GM12878 (cell line): ENCODE results near the gene PUM2. TPM values are rescaled to one million over a fixed set of nuclear protein-coding genes. Genes with fewer than 3 reads are reported as not detected.
A peak's percentile ranks its signal among the peaks of the same experiment; 100 is the strongest.

ENCODE experiments used
- ATAC-seq: fragments of 200-7000 bp; cut with Tn5 transposase; 3 replicates; pipeline ENCODE4 v1.9.1; 2020; ENCODE audit warnings: mild to moderate bottlenecking, moderate library complexity
- BruUV-seq: library from RNA; stranded (reverse); fragments of 400-500 nt; replicated peaks from 2 replicates; lab custom pipeline; 2021; lab: Mats Ljungman, UMichigan
- CTCF ChIA-PET: fragments of 300-600 bp; sonication (Branson Sonifier 250); formaldehyde crosslinking; extraction: SDS; loops from one replicate; lab custom pipeline; 2021; ENCODE audit warnings: inconsistent platforms; lab: Yijun Ruan, JAX
- POLR2A ChIA-PET: fragments of 350-600 bp; formaldehyde crosslinking; extraction: SDS; loops from one replicate; lab custom pipeline; 2021; ENCODE audit warnings: inconsistent platforms; lab: Charles Lee
- RAD21 ChIA-PET: fragments of 300-600 bp; sonication (Branson Sonifier 250); formaldehyde crosslinking; loops from one replicate; lab custom pipeline; 2023; ENCODE audit warnings: antibody characterized with exemption; ENCODE audit not compliant: unreplicated experiment; lab: Charles Lee
- SMC1A ChIA-PET: fragments of 300-600 bp; sonication (Branson Sonifier 250); formaldehyde crosslinking; loops from one replicate; lab custom pipeline; 2023; ENCODE audit not compliant: unreplicated experiment, uncharacterized antibody; lab: Charles Lee
- DNase-seq: peaks from one replicate; pipeline ENCODE4 v3.0.0-alpha.2; 2011; ENCODE audit warnings: low read depth, low spot score
- FAIRE-seq: peaks from 3 replicates; lab custom pipeline; 2011; peaks lifted over from hg19 to GRCh38; lab: Jason Lieb, UNC
- H2AFZ ChIP-seq: 2 replicates; pipeline ENCODE4 v1.6.0; 2011; ENCODE audit warnings: low read depth, low read length, control low read depth; ENCODE audit not compliant: control insufficient read depth
- H3K27ac ChIP-seq: 2 replicates; pipeline ENCODE4 v1.5.1; 2011; ENCODE audit warnings: control low read depth; ENCODE audit not compliant: control insufficient read depth, insufficient read depth
- H3K27me3 ChIP-seq, 2 experiments: replicated peaks in 1 of 2; 2 replicates each; pipeline versions ENCODE4 v1.6.0 to v1.6.1; 2011; ENCODE audit warnings: low read length in 1 of 2; ENCODE audit not compliant: control insufficient read depth in 2 of 2, insufficient read depth in 2 of 2
- H3K36me3 ChIP-seq, 2 experiments: 2 replicates each; pipeline ENCODE4 v1.5.1; 2011; ENCODE audit warnings: low read length in 1 of 2; ENCODE audit not compliant: control insufficient read depth in 2 of 2, insufficient read depth in 2 of 2
- H3K4me1 ChIP-seq: 2 replicates; pipeline ENCODE4 v1.6.1; 2011; ENCODE audit warnings: mild to moderate bottlenecking, low read length, moderate library complexity, mixed read lengths; ENCODE audit not compliant: control insufficient read depth, insufficient read depth
- H3K4me2 ChIP-seq: 2 replicates; pipeline ENCODE4 v1.6.0; 2011; ENCODE audit warnings: control low read depth; ENCODE audit not compliant: control insufficient read depth, insufficient read depth
- H3K4me3 ChIP-seq: fragments of 200-600 bp; sonication (generic); 2 replicates; pipeline ENCODE4 v1.5.1; 2016
- H3K79me2 ChIP-seq: 2 replicates; pipeline ENCODE4 v1.6.0; 2011; ENCODE audit warnings: low read length; ENCODE audit not compliant: control insufficient read depth, insufficient read depth
- H3K9ac ChIP-seq: 2 replicates; pipeline ENCODE4 v1.8.0; 2011; ENCODE audit warnings: low read length, control low read depth, mixed read lengths; ENCODE audit not compliant: control insufficient read depth, insufficient read depth
- H3K9me3 ChIP-seq: replicated peaks from 3 replicates; pipeline ENCODE4 v1.5.1; 2011; ENCODE audit warnings: mild to moderate bottlenecking, low read length; ENCODE audit not compliant: control insufficient read depth, insufficient read depth
- H4K20me1 ChIP-seq: 2 replicates; pipeline ENCODE4 v1.6.0; 2011; ENCODE audit not compliant: control insufficient read depth, insufficient read depth
- BCL3 ChIP-seq: IDR thresholded peaks from 2 replicates; pipeline ENCODE4 v1.6.1; 2011; ENCODE audit warnings: borderline replicate concordance, low read depth, mild to moderate bottlenecking, moderate library complexity, low read length; ENCODE audit not compliant: insufficient read depth, poor library complexity, severe bottlenecking
- ETV6 ChIP-seq, 2 experiments: fragments of 450-650 bp in 1 of 2; IDR thresholded peaks in 1 of 2; conservative IDR thresholded peaks in 1 of 2; 2 replicates each; pipeline ENCODE4 v1.6.1; 2014; ENCODE audit warnings: antibody characterized with exemption in 1 of 2, borderline replicate concordance in 1 of 2, low read depth in 1 of 2, mild to moderate bottlenecking in 1 of 2, moderate library complexity in 1 of 2
- PAX8 ChIP-seq: fragments of 450-650 bp; IDR thresholded peaks from 2 replicates; pipeline ENCODE4 v1.6.1; 2017; ENCODE audit warnings: mild to moderate bottlenecking, moderate library complexity
- POLR2AphosphoS5 ChIP-seq: IDR thresholded peaks from 2 replicates; pipeline ENCODE4 v1.6.1; 2011; ENCODE audit warnings: mild to moderate bottlenecking, low read length, inconsistent platforms
- RAD21 ChIP-seq: IDR thresholded peaks from 2 replicates; pipeline ENCODE4 v1.6.1; 2011; ENCODE audit warnings: mild to moderate bottlenecking, low read depth, low read length, moderate library complexity; ENCODE audit not compliant: insufficient read depth
- SMAD1 ChIP-seq: fragments of 450-650 bp; IDR thresholded peaks from 2 replicates; pipeline ENCODE4 v1.6.1; 2018; ENCODE audit warnings: mild to moderate bottlenecking, low read depth; ENCODE audit not compliant: partially characterized antibody
- SMARCA5 ChIP-seq: fragments of 450-650 bp; IDR thresholded peaks from 2 replicates; pipeline ENCODE4 v1.6.1; 2017; ENCODE audit warnings: mild to moderate bottlenecking
- SP1 ChIP-seq: IDR thresholded peaks from one replicate; pipeline ENCODE4 v1.6.1; 2011; ENCODE audit warnings: low read depth, low read length
- STAT3 ChIP-seq: IDR thresholded peaks from 2 replicates; pipeline ENCODE4 v1.6.1; 2011; ENCODE audit warnings: low read depth, low read length, improper control_type of control experiment
- ZBED1 ChIP-seq: IDR thresholded peaks from 2 replicates; pipeline ENCODE4 v1.6.1; 2016; ENCODE audit warnings: borderline replicate concordance
- ZNF274 ChIP-seq: IDR thresholded peaks from one replicate; pipeline ENCODE4 v1.8.0; 2011; ENCODE audit not compliant: insufficient read length, insufficient read depth
- WGBS: methylation state at CpG from one replicate; pipeline ENCODE4 v1.1.6; 2016; ENCODE audit warnings: low lambda C conversion rate; ENCODE audit not compliant: insufficient replicate concordance, insufficient coverage; ENCODE audit errors: missing lambda C conversion rate; 5-methylcytosine and 5-hydroxymethylcytosine counted together
- in situ Hi-C: fragments of 300-500 bp; cut with MboI; formaldehyde crosslinking; loops from 9 replicates; pipeline ENCODE4 v1.14.3; 2018; ENCODE audit warnings: mixed read lengths
- intact Hi-C: fragments of 100-400 bp; cut with micrococcal nuclease; formaldehyde crosslinking; loops from one replicate; pipeline ENCODE4 v1.14.2; 2022; ENCODE audit not compliant: unreplicated experiment
- polyA plus RNA-seq, 11 experiments: library from polyadenylated mRNA; depleted of rRNA in 4 of 11; unstranded in 6 of 11; stranded (reverse) in 5 of 11; fragments of >200 nt; fragmentation: Nextera tagmentation in 4 of 11; fragmentation: Illumina TruSeq in 1 of 11; extraction: Ambion mirVana in 4 of 11; extraction: Trizol in 1 of 11; gene quantifications; 1 replicate in 1 of 11; 2 replicates in 10 of 11; pipeline versions ENCODE4 v1.2.1 to v1.2.3, GENCODE V29; 2011 to 2016; ENCODE audit warnings: inconsistent platforms in 2 of 11, missing spikeins in 2 of 11, low read depth in 1 of 11
- total RNA-seq, 4 experiments: library from RNA; depleted of rRNA in 3 of 4; stranded (reverse); fragments of >200 nt in 3 of 4; fragmentation: Illumina TruSeq in 1 of 4; extraction: Trizol in 1 of 4; gene quantifications; 2 replicates each; pipeline versions ENCODE4 v1.2.1 to v1.2.3, GENCODE V29; 2013 to 2021

PUM2 gene
- total and polyA plus RNA-seq, 10 of the 15 experiments (the other 5 are each of a cell fraction or from before 2014, with no cell fraction given): 14.5 to 87.6 (median 29.4) TPM

GRCh38 chr2:20242727-20243377 lies 107.8 kb downstream of the PUM2 start:
- ChIA-PET RAD21 (interaction anchor here (1.0 kb wide), 1 partner anchor 227 kb away, joined by 3 read pairs; no protein-coding TSS in a partner anchor), CTCF (interaction anchor here (0.6 to 1.0 kb wide), 4 partner anchors 9 to 186 kb away, joined by 3 to 4 read pairs (median 3); no protein-coding TSS in a partner anchor), SMC1A (interaction anchor here (1.0 to 1.3 kb wide), 2 partner anchors 54 to 81 kb away, joined by 3 to 5 read pairs; no protein-coding TSS in a partner anchor), POLR2A (no interaction called here)
- Histone ChIP-seq H3K36me3 (no peaks in the 10 kb centered on the region; a peak in 1 of 4 replicates), H3K9ac (no peak overlapping the region), H3K27ac (no peak overlapping the region), H2AFZ (no peak overlapping the region), H3K79me2 (no peaks in the 10 kb centered on the region), H3K4me3 (no peak overlapping the region), H3K27me3 (no peaks in the 10 kb centered on the region), H3K4me1 (no peaks in the 10 kb centered on the region), H3K4me2 (no peak overlapping the region), H4K20me1 (no peaks in the 10 kb centered on the region), H3K9me3 (no peaks in the 10 kb centered on the region; the same call in 2 of the 3 replicates)
- TF ChIP-seq ZBED1 (no peak), POLR2AphosphoS5 (0 out of 2 replicates have a peak, but pooled peaks have one; percentile 17)
- FAIRE-seq (no peak), DNase-seq (no peak), ATAC-seq (peak; percentile 74)
- in situ Hi-C loops (no loop called here), intact Hi-C loops (loop anchor here (5.0 kb wide), 1 partner anchor 286 kb away; no protein-coding TSS in a partner anchor)
- no TSS peak for BruUV-seq
- 47% methylated on average over 9 of the region's 9 CpGs for WGBS

- ChIA-PET CTCF (interaction anchor here (0.6 to 1.4 kb wide), 6 partner anchors 9 to 187 kb away, joined by 3 to 4 read pairs (median 3); no protein-coding TSS in a partner anchor), POLR2A (no interaction called here), RAD21 (interaction anchor here (1.0 kb wide), 1 partner anchor 226 kb away, joined by 3 read pairs; no protein-coding TSS in a partner anchor), SMC1A (interaction anchor here (1.0 to 1.3 kb wide), 2 partner anchors 55 to 82 kb away, joined by 3 to 5 read pairs; no protein-coding TSS in a partner anchor)
- no peaks in the 10 kb centered on the region for H4K20me1 ChIP-seq
- intact Hi-C loops: loop anchor here (5.0 kb wide), 1 partner anchor 285 kb away; no protein-coding TSS in a partner anchor
- no peaks in the 10 kb centered on the region for H3K36me3 ChIP-seq
- H3K79me2 ChIP-seq: no peaks in the 10 kb centered on the region
- BruUV-seq: no TSS peak
- no peak overlapping the region for H3K9ac ChIP-seq
- no peaks in the 10 kb centered on the region for H3K27me3 ChIP-seq
- 69% methylated on average over 32 of the region's 43 CpGs for WGBS
- no peaks in the 10 kb centered on the region for H3K4me1 ChIP-seq
- DNase-seq (no peak), FAIRE-seq (no peak), ATAC-seq (peak; percentile 85)
- no peaks in the 10 kb centered on the region; the same call in 2 of the 3 replicates for H3K9me3 ChIP-seq
- no peak overlapping the region for H3K27ac ChIP-seq
- in situ Hi-C loops: no loop called here
- H3K4me2 ChIP-seq: no peak overlapping the region
- peak overlapping the region; percentile 1; the same call in 1 of the 2 replicates for H2AFZ ChIP-seq
- H3K4me3 ChIP-seq: 0 out of 2 replicates have a peak overlapping the region, but pooled peaks have one; percentile 41
- TF ChIP-seq ZNF274 (no peak), PAX8 (no peak), SP1 (no peak), SMAD1 (no peak), SMARCA5 (no peak), STAT3 (no peak), ETV6 (conservative IDR thresholded peaks at IDR 0.05 in 1 of 2, IDR thresholded peaks at IDR 0.05 in 1 of 2; ENCODE audit: borderline replicate concordance in 1 of 2, low read depth in 1 of 2) (no peak), RAD21 (peak; percentile 33; the same call in 1 of the 2 replicates), BCL3 (peak; percentile 30)
Measured at GRCh38 chr2:20241973-20242726, 108.5 kb downstream of the PUM2 start.
